NCI-H2107 (cell line): ENCODE measurements around the gene SOST.

Experiments used
- DNase-seq: peaks from one replicate; lab custom pipeline; 2025; lab: John Stamatoyannopoulos, UW

Gene SOST

GRCh38 chr17:43706235-43706634 lies 52.4 kb downstream of the SOST start:
- no peak for DNase-seq
